Endothelial cell (in vitro differentiated cells): ENCODE measurements around the gene SIRT7. TPM values are rescaled to one million over a fixed set of nuclear protein-coding genes. Genes with fewer than 3 reads are reported as not detected.

Experiments
- DNase-seq: peaks from one replicate; pipeline ENCODE4 v3.0.0; 2021; ENCODE audit warnings: low spot score
- H3K27ac Mint-ChIP-seq: one replicate; pipeline ENCODE4 v1.8.0; 2021; ENCODE audit warnings: mixed read lengths, inconsistent platforms; ENCODE audit not compliant: unreplicated experiment
- H3K27me3 Mint-ChIP-seq: one replicate; pipeline ENCODE4 v1.8.0; 2021; ENCODE audit warnings: mild to moderate bottlenecking, moderate library complexity, mixed read lengths, inconsistent platforms; ENCODE audit not compliant: unreplicated experiment
- H3K36me3 Mint-ChIP-seq: one replicate; pipeline ENCODE4 v1.8.0; 2021; ENCODE audit warnings: mild to moderate bottlenecking, low read depth, mixed read lengths, inconsistent platforms; ENCODE audit not compliant: unreplicated experiment
- H3K4me1 Mint-ChIP-seq: one replicate; pipeline ENCODE4 v1.8.0; 2021; ENCODE audit warnings: mild to moderate bottlenecking, mixed read lengths, inconsistent platforms; ENCODE audit not compliant: unreplicated experiment
- H3K4me3 Mint-ChIP-seq: one replicate; pipeline ENCODE4 v1.8.0; 2021; ENCODE audit warnings: mild to moderate bottlenecking, mixed read lengths, inconsistent platforms; ENCODE audit not compliant: unreplicated experiment
- H3K9me3 Mint-ChIP-seq: one replicate; pipeline ENCODE4 v1.8.0; 2021; ENCODE audit warnings: mixed read lengths, inconsistent platforms; ENCODE audit not compliant: unreplicated experiment
- CTCF ChIP-seq: fragments of 200-600 bp; sonication (generic); IDR thresholded peaks from one replicate; pipeline ENCODE4 v1.5.0; 2021; ENCODE audit warnings: antibody characterized with exemption; ENCODE audit not compliant: unreplicated experiment
- total RNA-seq: library from RNA; stranded (reverse); fragmentation: NEBNext Ultra II Directional; extraction: Animal tissue kit (Norgen Biotek cat#: 25700); gene quantifications from one replicate; pipeline ENCODE4 v1.2.1, GENCODE V29; 2021; ENCODE audit not compliant: unreplicated experiment

SIRT7 gene
- total RNA-seq, 1 donor from 2014 or later = 14.4 TPM

DNA sequence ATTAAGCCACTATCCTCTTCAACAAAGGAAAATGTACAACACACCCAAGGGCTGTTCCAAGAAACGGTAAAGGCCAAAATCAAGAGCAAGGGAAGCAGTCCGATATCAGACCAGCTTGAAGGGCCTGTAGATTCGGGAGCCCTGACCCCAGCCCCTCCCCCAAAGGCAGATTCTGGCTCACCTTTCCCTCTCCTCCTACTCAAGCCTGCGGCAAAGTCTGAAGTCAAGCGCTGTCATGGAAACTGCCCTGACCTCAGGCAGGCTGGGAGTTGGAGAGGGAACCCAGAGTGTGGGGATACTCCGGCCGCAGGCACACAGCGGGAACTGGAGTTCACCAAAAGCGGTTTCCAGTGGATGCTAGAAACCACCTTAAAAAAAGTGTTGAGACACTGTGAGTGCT is 28.4 kb downstream of the SIRT7 start:
- H3K4me3 Mint-ChIP-seq = peak overlapping the region; percentile 85
- no peak for DNase-seq
- no peaks in the 10 kb centered on the region for H3K9me3 Mint-ChIP-seq
- H3K4me1 Mint-ChIP-seq = peaks cover 11% of the 10 kb centered on the region
- peak overlapping the region; percentile 76 for H3K27ac Mint-ChIP-seq
- TF ChIP-seq CTCF = no peak
- H3K36me3 Mint-ChIP-seq = peaks cover 33% of the 10 kb centered on the region
- peaks cover 14% of the 10 kb centered on the region for H3K27me3 Mint-ChIP-seq

DNA sequence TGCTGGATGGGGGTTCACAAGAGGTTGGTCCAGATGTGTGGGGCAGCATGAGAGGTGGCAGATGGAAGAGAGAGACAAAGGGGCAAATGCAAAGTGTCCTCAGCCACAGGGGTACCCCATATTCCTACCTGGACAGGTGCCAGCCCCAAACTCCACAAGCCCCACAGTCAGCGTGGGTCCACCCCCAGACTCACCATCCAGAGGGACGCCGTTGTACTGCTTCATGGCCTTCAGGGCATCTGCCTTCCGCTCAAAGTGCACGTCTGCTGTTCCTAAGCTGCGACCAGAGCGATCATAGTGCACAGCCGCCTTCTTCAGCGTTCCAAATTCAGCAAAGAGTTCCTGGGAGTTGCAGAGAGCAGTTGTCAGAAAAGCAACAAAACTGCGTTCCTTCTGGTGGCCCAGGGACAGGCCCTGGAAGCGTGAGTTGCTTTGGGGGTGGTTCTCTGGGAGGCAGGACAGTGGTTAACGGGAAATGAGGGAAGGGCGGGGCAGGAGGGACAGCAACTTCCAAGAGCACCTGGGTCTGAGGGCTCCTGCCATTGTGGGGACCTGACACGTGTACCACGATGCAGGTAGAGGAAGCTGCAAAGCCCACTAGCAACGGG is 28.9 kb downstream of the SIRT7 start:
- Mint-ChIP-seq H3K27ac (peak overlapping the region; percentile 76), H3K4me1 (peaks cover 11% of the 10 kb centered on the region), H3K9me3 (no peaks in the 10 kb centered on the region), H3K27me3 (peaks cover 14% of the 10 kb centered on the region), H3K36me3 (peaks cover 38% of the 10 kb centered on the region), H3K4me3 (peak overlapping the region; percentile 85)
- TF ChIP-seq CTCF = no peak
- DNase-seq = no peak

DNA sequence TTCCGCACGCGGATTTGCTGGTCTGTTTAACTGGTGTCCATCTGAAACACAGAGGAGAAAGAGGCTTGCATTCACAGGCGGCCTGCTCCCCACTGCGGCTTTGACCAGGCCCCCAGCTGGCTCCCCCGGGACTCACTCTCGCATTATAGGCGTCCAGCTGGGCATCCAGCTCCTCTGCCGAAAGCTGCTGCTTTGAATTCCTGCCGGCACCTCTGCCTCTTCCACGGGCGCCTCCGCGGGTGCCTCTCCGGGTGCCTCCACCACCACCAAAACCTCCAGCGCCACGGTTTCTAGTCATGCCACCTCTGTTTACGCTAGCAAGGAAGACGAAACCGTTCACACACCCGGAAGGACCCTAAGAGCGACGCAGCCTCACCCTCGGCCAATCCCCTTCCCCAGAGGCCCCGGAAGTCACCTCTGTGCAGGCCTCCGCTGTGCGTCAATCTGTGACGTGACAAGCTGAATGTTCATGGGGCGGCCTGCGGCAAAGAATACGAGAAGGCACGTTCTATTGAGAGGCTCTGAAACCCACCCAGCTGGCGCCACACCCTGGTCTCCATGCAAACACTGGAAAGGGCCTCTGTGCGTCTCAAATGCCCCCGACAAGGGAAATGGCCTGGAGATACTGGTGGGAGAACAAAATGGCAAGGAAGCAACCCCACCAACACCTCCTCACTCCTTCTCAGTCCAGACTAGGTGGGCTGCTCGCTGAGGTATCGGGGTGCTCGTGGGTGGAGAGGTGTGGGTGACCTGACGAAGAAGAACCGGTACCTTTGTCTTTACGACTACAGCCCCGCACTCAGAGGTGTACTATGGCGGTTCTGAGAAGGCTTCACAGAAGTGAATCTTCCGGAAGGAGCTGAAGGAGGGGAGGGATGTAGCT is 29.6 kb downstream of the SIRT7 start:
- Mint-ChIP-seq H3K9me3 (no peaks in the 10 kb centered on the region), H3K4me1 (peaks cover 11% of the 10 kb centered on the region)

DNA sequence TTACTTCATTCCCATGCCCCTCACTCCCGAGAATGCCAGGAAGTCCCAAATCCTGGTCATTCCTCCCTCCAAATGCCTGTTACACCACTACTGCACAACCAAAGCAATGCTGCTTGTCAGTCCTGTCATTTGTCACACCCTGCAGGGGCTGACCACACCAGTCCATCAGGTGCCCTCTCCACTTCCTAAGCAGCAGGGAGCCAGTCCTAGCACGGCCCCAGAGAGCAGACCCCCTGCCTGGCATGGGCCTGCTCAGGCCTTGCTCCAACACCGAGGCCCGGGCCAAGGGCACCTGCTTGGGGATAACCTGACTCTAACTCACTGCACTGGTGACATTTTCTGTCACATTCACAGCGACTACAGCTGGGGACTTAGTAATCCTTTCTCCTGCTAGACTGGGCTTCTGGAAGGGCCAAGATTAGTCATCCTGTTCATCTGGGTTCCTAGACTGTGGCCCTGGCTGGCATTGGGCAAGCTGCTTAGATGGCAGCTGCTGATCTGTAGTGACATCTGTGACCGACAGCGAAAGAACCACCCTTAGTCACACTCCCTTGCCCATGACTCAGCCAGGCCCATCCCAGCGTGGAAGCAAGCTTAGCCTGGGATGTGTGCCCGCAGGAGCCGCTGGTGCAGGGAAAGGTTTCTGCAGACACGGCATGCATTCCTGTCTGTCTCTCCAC is 32.0 kb downstream of the SIRT7 start:
- no peak for DNase-seq
- Mint-ChIP-seq H3K36me3 (peaks cover 40% of the 10 kb centered on the region), H3K27ac (peak overlapping the region; percentile 36), H3K4me3 (peak overlapping the region; percentile 59), H3K27me3 (peaks cover 14% of the 10 kb centered on the region), H3K9me3 (no peaks in the 10 kb centered on the region), H3K4me1 (peaks cover 11% of the 10 kb centered on the region)
- TF ChIP-seq CTCF = no peak

More for the DNA sequence above, 29.6 kb downstream of the SIRT7 start:
- DNase-seq = no peak
- Mint-ChIP-seq H3K27me3 (peaks cover 14% of the 10 kb centered on the region), H3K27ac (no peak overlapping the region), H3K36me3 (peaks cover 40% of the 10 kb centered on the region), H3K4me3 (peak overlapping the region; percentile 81)
- TF ChIP-seq CTCF = no peak
